Prostate gland (tissue), 2 donors: ENCODE results near the gene CLDN2.

Source experiments
- CTCF ChIP-seq, 4 experiments: fragments of 200-600 bp in 2 of 4; fragments of 450-650 bp in 2 of 4; sonication (generic) in 2 of 4; IDR thresholded peaks; 1 replicate in 3 of 4; 2 replicates in 1 of 4; pipeline ENCODE4 v1.5.1; 2016 to 2019; ENCODE audit warnings: antibody characterized with exemption in 4 of 4, mild to moderate bottlenecking in 2 of 4, moderate library complexity in 2 of 4
- POLR2A ChIP-seq: fragments of 450-650 bp; IDR thresholded peaks from one replicate; pipeline ENCODE4 v1.6.1; 2016; ENCODE audit warnings: antibody characterized with exemption, mild to moderate bottlenecking
- POLR2AphosphoS5 ChIP-seq: sonication (generic); formaldehyde crosslinking; IDR thresholded peaks from one replicate; pipeline ENCODE4 v1.6.1; 2017; ENCODE audit warnings: antibody characterized with exemption

GRCh38 chrX:106919932-106920452 is at the start of gene CLDN2:
- TF ChIP-seq POLR2A (no peak), CTCF (IDR thresholded peaks at IDR 0.05) (no peak), POLR2AphosphoS5 (no peak)
